Peyer's patch (tissue), 4 donors: Measurements from ENCODE around the gene EEF1A2.

Experiments
- CTCF ChIP-seq, 6 experiments: fragments of 450-650 bp in 4 of 6; fragments of 200-600 bp in 2 of 6; sonication (generic) in 1 of 6; IDR thresholded peaks; one replicate each; pipeline ENCODE4 v1.5.1; 2017 to 2019; ENCODE audit warnings: antibody characterized with exemption in 6 of 6, mild to moderate bottlenecking in 3 of 6, moderate library complexity in 1 of 6
- POLR2A ChIP-seq, 2 donors: fragments of 450-650 bp; IDR thresholded peaks; one replicate each; pipeline ENCODE4 v1.5.1; 2017; ENCODE audit warnings: antibody characterized with exemption in 2 of 2, mild to moderate bottlenecking in 2 of 2, moderate library complexity in 2 of 2

- TF ChIP-seq CTCF (IDR thresholded peaks at IDR 0.05) (no peak), POLR2A (IDR thresholded peaks at IDR 0.05) (no peak)
These were observed 43.2 kb upstream of the EEF1A2 start for GRCh38 chr20:63542031-63542559.
